Stimulated activated naive CD8-positive, alpha-beta T cell treated with anti-CD3 and anti-CD28 coated beads, Interleukin-15, amount 100 ng/mL, for 72 hours (primary cell): ENCODE results near the gene PLEKHJ1.

Experiments
- ATAC-seq: fragments of 150-1000 bp; cut with Tn5 transposase; 2 replicates; pipeline ENCODE4 v1.10.0; 2021; ENCODE audit warnings: mild to moderate bottlenecking, moderate library complexity
- DNase-seq, 2 donors: peaks; one replicate each; pipeline ENCODE4 v3.0.0; 2021 to 2022
- H3K27ac Mint-ChIP-seq, 2 donors: one replicate each; pipeline ENCODE4 v1.8.0; 2022; ENCODE audit warnings: mild to moderate bottlenecking in 2 of 2, mixed read lengths in 2 of 2, moderate library complexity in 2 of 2
- H3K27me3 Mint-ChIP-seq: one replicate; pipeline ENCODE4 v1.8.0; 2022; ENCODE audit warnings: mixed read lengths
- H3K4me1 Mint-ChIP-seq: one replicate; pipeline ENCODE4 v1.8.0; 2022; ENCODE audit warnings: mild to moderate bottlenecking, mixed read lengths
- H3K4me3 Mint-ChIP-seq, 2 donors: one replicate each; pipeline ENCODE4 v1.8.0; 2022; ENCODE audit warnings: mild to moderate bottlenecking in 2 of 2, mixed read lengths in 2 of 2, moderate library complexity in 1 of 2
- H3K9me3 Mint-ChIP-seq, 2 donors: one replicate each; pipeline ENCODE4 v1.8.0; 2022; ENCODE audit warnings: mixed read lengths in 2 of 2

The PLEKHJ1 gene

GRCh38 chr19:2225415-2226050 is 10.6 kb downstream of the PLEKHJ1 start:
- Mint-ChIP-seq H3K9me3 (no peaks in the 10 kb centered on the region), H3K27me3 (no peaks in the 10 kb centered on the region), H3K27ac (no peak overlapping the region), H3K4me3 (peak overlapping the region in 1 of 2 donors; percentile 29), H3K4me1 (peaks cover 17% of the 10 kb centered on the region)
- ATAC-seq (no peak), DNase-seq (no peak)

- H3K4me1 Mint-ChIP-seq: peaks cover 22% of the 10 kb centered on the region
- peak overlapping the region in 1 of 2 donors; percentile 30 for H3K27ac Mint-ChIP-seq
- ATAC-seq: no peak
Observed at GRCh38 chr19:2224754-2225349, 11.3 kb downstream of the PLEKHJ1 start.

GRCh38 chr19:2223959-2224358 is 12.2 kb downstream of the PLEKHJ1 start:
- peak; percentile 41 for ATAC-seq

More at GRCh38 chr19:2224754-2225349, 11.3 kb downstream of the PLEKHJ1 start:
- H3K4me3 Mint-ChIP-seq: no peak overlapping the region
- no peaks in the 10 kb centered on the region for H3K9me3 Mint-ChIP-seq
- DNase-seq: no peak
- no peaks in the 10 kb centered on the region for H3K27me3 Mint-ChIP-seq

GRCh38 chr19:2223391-2223790 is 12.7 kb downstream of the PLEKHJ1 start:
- H3K4me3 Mint-ChIP-seq: no peak overlapping the region
- H3K9me3 Mint-ChIP-seq: no peaks in the 10 kb centered on the region
- no peak for ATAC-seq
- DNase-seq: no peak
- peaks cover 22% of the 10 kb centered on the region for H3K4me1 Mint-ChIP-seq
- no peak overlapping the region for H3K27ac Mint-ChIP-seq
- no peaks in the 10 kb centered on the region for H3K27me3 Mint-ChIP-seq

More at GRCh38 chr19:2223959-2224358, 12.2 kb downstream of the PLEKHJ1 start:
- peak overlapping the region in 1 of 2 donors; percentile 37 for H3K27ac Mint-ChIP-seq
- no peaks in the 10 kb centered on the region for H3K9me3 Mint-ChIP-seq
- DNase-seq: no peak
- no peaks in the 10 kb centered on the region for H3K27me3 Mint-ChIP-seq
- H3K4me3 Mint-ChIP-seq: no peak overlapping the region
- H3K4me1 Mint-ChIP-seq: peaks cover 22% of the 10 kb centered on the region

- DNase-seq (no peak), ATAC-seq (no peak)
- no peak overlapping the region for H3K27ac Mint-ChIP-seq
- H3K4me3 Mint-ChIP-seq: no peak overlapping the region
- H3K4me1 Mint-ChIP-seq: peaks cover 22% of the 10 kb centered on the region
- no peaks in the 10 kb centered on the region for H3K27me3 Mint-ChIP-seq
- no peaks in the 10 kb centered on the region for H3K9me3 Mint-ChIP-seq
Observed at GRCh38 chr19:2221918-2222317, 14.2 kb downstream of the PLEKHJ1 start.

GRCh38 chr19:2221250-2221831 is 14.8 kb downstream of the PLEKHJ1 start:
- H3K27ac Mint-ChIP-seq: no peak overlapping the region
- H3K27me3 Mint-ChIP-seq: no peaks in the 10 kb centered on the region
- ATAC-seq: no peak
- DNase-seq: no peak
- H3K4me1 Mint-ChIP-seq: peaks cover 22% of the 10 kb centered on the region
- no peaks in the 10 kb centered on the region for H3K9me3 Mint-ChIP-seq
- no peak overlapping the region for H3K4me3 Mint-ChIP-seq

GRCh38 chr19:2219726-2220125 is 16.4 kb downstream of the PLEKHJ1 start:
- no peaks in the 10 kb centered on the region for H3K27me3 Mint-ChIP-seq
- DNase-seq: no peak
- H3K9me3 Mint-ChIP-seq: no peaks in the 10 kb centered on the region
- H3K27ac Mint-ChIP-seq: peak overlapping the region in 1 of 2 donors; percentile 92
- H3K4me3 Mint-ChIP-seq: no peak overlapping the region
- H3K4me1 Mint-ChIP-seq: peaks cover 32% of the 10 kb centered on the region
- peak; percentile 7 for ATAC-seq

- H3K4me1 Mint-ChIP-seq: peaks cover 32% of the 10 kb centered on the region
- no peaks in the 10 kb centered on the region for H3K9me3 Mint-ChIP-seq
- no peaks in the 10 kb centered on the region for H3K27me3 Mint-ChIP-seq
- no peak for DNase-seq
- no peak overlapping the region for H3K4me3 Mint-ChIP-seq
- ATAC-seq: no peak
- no peak overlapping the region for H3K27ac Mint-ChIP-seq
Observed at GRCh38 chr19:2217591-2217990, 18.5 kb downstream of the PLEKHJ1 start.

- DNase-seq (no peak), ATAC-seq (no peak)
- no peak overlapping the region for H3K4me3 Mint-ChIP-seq
- no peaks in the 10 kb centered on the region for H3K9me3 Mint-ChIP-seq
- no peaks in the 10 kb centered on the region for H3K27me3 Mint-ChIP-seq
- no peak overlapping the region for H3K27ac Mint-ChIP-seq
- H3K4me1 Mint-ChIP-seq: peaks cover 28% of the 10 kb centered on the region
Observed at GRCh38 chr19:2216361-2217225, 19.5 kb downstream of the PLEKHJ1 start.

- no peaks in the 10 kb centered on the region for H3K9me3 Mint-ChIP-seq
- no peak for DNase-seq
- peak overlapping the region in 1 of 2 donors; percentile 42 for H3K27ac Mint-ChIP-seq
- no peaks in the 10 kb centered on the region for H3K27me3 Mint-ChIP-seq
- no peak overlapping the region for H3K4me3 Mint-ChIP-seq
- peaks cover 28% of the 10 kb centered on the region for H3K4me1 Mint-ChIP-seq
- ATAC-seq: no peak
Observed at GRCh38 chr19:2215281-2215751, 20.8 kb downstream of the PLEKHJ1 start.

GRCh38 chr19:2214251-2214650 is 21.9 kb downstream of the PLEKHJ1 start:
- ATAC-seq: no peak
- no peaks in the 10 kb centered on the region for H3K27me3 Mint-ChIP-seq
- H3K4me3 Mint-ChIP-seq: no peak overlapping the region

GRCh38 chr19:2213799-2214198 is 22.3 kb downstream of the PLEKHJ1 start:
- Mint-ChIP-seq H3K9me3 (no peaks in the 10 kb centered on the region), H3K4me3 (no peak overlapping the region), H3K4me1 (peaks cover 23% of the 10 kb centered on the region), H3K27me3 (no peaks in the 10 kb centered on the region), H3K27ac (no peak overlapping the region)
- ATAC-seq: no peak
- DNase-seq: no peak

More at GRCh38 chr19:2214251-2214650, 21.9 kb downstream of the PLEKHJ1 start:
- Mint-ChIP-seq H3K9me3 (no peaks in the 10 kb centered on the region), H3K27ac (no peak overlapping the region), H3K4me1 (peaks cover 23% of the 10 kb centered on the region)
- DNase-seq: no peak

- Mint-ChIP-seq H3K4me3 (no peak overlapping the region), H3K27ac (peak overlapping the region in 1 of 2 donors; percentile 84), H3K9me3 (no peaks in the 10 kb centered on the region), H3K27me3 (no peaks in the 10 kb centered on the region), H3K4me1 (peaks cover 23% of the 10 kb centered on the region)
- ATAC-seq (no peak), DNase-seq (no peak)
Observed at GRCh38 chr19:2212861-2213711, 23.0 kb downstream of the PLEKHJ1 start.

- Mint-ChIP-seq H3K4me1 (peaks cover 23% of the 10 kb centered on the region), H3K27ac (peak overlapping the region in 1 of 2 donors; percentile 6), H3K9me3 (no peaks in the 10 kb centered on the region), H3K27me3 (no peaks in the 10 kb centered on the region), H3K4me3 (no peak overlapping the region)
- no peak for ATAC-seq
- DNase-seq: no peak
Observed at GRCh38 chr19:2210987-2211740, 25.0 kb downstream of the PLEKHJ1 start.
